Measurements from ENCODE around the gene MLIP.

MLIP gene

GRCh38 chr6:54115966-54116365, 4.7 kb downstream of the MLIP start:
- no peak for DNase-seq (ENCODE audit: low read depth)
- H3K4me3 ChIP-seq (replicated peaks; ENCODE audit: low read depth, low read length), result no peak overlapping the region
- TF ChIP-seq CTCF (IDR thresholded peaks at IDR 0.05; ENCODE audit: low read length, missing control alignments), result no peak

- no peak for DNase-seq (ENCODE audit: low read depth)
- H3K4me3 ChIP-seq (replicated peaks; ENCODE audit: low read depth, low read length), result no peak overlapping the region
- TF ChIP-seq CTCF (IDR thresholded peaks at IDR 0.05; ENCODE audit: low read length, missing control alignments), result no peak
Observed at GRCh38 chr6:54118117-54118516, 6.9 kb downstream of the MLIP start.

GRCh38 chr6:54125493-54125892, 14.2 kb downstream of the MLIP start:
- no peak for TF ChIP-seq CTCF (IDR thresholded peaks at IDR 0.05; ENCODE audit: low read length, missing control alignments)
- DNase-seq (ENCODE audit: low read depth), result no peak
- H3K4me3 ChIP-seq (replicated peaks; ENCODE audit: low read depth, low read length), result no peak overlapping the region

GRCh38 chr6:54130179-54130578, 18.9 kb downstream of the MLIP start:
- no peak for DNase-seq (ENCODE audit: low read depth)
- TF ChIP-seq CTCF (IDR thresholded peaks at IDR 0.05; ENCODE audit: low read length, missing control alignments), result no peak
- no peak overlapping the region for H3K4me3 ChIP-seq (replicated peaks; ENCODE audit: low read depth, low read length)

GRCh38 chr6:54132587-54132986, 21.3 kb downstream of the MLIP start:
- TF ChIP-seq CTCF (IDR thresholded peaks at IDR 0.05; ENCODE audit: low read length, missing control alignments), result no peak
- no peak overlapping the region for H3K4me3 ChIP-seq (replicated peaks; ENCODE audit: low read depth, low read length)
- no peak for DNase-seq (ENCODE audit: low read depth)

- TF ChIP-seq CTCF (IDR thresholded peaks at IDR 0.05; ENCODE audit: low read length, missing control alignments), result no peak
- DNase-seq (ENCODE audit: low read depth), result no peak
Observed at GRCh38 chr6:54133186-54133585, 21.9 kb downstream of the MLIP start.

GRCh38 chr6:54134935-54135334, 23.7 kb downstream of the MLIP start:
- TF ChIP-seq CTCF (IDR thresholded peaks at IDR 0.05; ENCODE audit: low read length, missing control alignments), result no peak
- DNase-seq (ENCODE audit: low read depth), result no peak
- no peak overlapping the region for H3K4me3 ChIP-seq (replicated peaks; ENCODE audit: low read depth, low read length)

More at GRCh38 chr6:54133186-54133585, 21.9 kb downstream of the MLIP start:
- H3K4me3 ChIP-seq (replicated peaks; ENCODE audit: low read depth, low read length), result no peak overlapping the region
